Measurements from ENCODE around the gene TTYH2.
"Not testable (repeated sequence)": the region's sequence is repeated elsewhere in the genome, so short reads cannot be mapped to it uniquely, and the experiment has no call there.

Gene TTYH2

DNA sequence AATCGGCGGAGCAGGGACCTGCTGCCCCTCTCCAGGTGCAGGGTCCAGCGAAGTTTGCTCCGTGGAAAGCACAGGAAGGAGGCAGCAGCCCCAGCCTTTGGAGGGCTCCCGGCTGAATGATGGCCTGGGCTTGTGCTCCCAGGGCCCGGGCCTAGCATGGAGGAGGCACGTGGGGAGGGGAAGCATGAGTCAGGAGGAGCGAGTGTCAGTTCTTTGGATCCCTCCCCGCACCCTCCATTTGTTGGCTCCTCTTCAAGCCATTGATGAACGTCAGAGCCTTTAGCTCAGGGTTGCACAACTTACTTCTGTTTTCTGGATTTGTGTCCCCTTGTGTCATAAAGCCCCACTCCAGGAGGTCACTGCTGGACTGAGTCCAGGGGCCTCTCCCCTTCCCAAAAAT is 25.8 kb downstream of the TTYH2 start:
- DNase-seq: no peak

DNA sequence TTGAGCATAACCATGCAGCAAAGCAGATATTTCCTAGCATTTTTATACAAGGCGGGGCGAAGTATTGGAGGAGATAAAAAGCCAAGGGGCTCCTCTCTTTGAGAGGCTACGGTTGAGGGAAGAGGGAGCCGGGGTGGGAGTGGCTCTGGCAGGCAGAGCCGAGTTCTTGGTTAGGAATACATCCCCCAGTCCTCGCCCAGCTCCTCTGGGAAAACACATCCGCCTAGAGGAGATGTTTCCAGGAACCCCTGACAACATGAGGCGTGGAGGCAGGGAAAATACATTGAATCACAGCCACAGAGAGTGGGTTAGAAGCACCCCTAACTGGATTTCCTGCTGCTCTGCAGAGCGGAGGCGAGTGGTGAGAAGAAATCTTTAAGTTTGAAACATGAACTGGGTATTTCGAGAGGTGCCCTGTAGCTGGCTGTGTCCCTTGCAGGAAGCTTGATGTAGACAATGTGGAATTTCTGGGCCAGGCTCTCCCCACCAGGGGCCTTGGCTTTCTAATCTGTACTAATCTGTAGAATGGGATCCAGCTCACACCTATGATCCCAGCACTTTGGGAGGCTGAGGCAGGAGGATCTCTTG is 27.3 kb downstream of the TTYH2 start:
- DNase-seq: no peak

DNA sequence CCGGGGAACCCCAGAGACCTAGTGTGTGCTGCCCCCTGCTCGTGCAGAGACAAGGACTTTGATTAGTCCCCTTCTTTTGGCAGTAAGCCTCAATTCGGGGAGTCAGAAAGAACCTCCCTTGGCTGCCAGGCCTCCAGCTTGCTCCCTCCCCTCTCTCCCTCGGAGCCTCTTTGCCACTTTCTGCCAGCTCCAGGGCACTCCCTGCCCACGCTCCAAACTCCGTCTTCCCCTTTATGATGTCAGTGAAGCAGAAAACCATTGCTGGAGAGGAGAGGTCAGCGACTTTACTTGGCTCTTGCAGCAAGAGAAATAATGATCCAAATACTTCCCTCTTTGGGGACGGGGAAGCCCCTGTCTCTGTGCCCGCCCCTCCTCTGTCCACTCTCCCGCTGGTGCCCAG is 28.1 kb downstream of the TTYH2 start:
- DNase-seq: no peak

GRCh38 chr17:74241847-74242246 is 28.5 kb downstream of the TTYH2 start:
- no peak for DNase-seq

GRCh38 chr17:74243013-74243755 is 29.8 kb downstream of the TTYH2 start:
- no peak for DNase-seq

GRCh38 chr17:74244128-74244527 is 30.8 kb downstream of the TTYH2 start:
- DNase-seq: no peak

DNA sequence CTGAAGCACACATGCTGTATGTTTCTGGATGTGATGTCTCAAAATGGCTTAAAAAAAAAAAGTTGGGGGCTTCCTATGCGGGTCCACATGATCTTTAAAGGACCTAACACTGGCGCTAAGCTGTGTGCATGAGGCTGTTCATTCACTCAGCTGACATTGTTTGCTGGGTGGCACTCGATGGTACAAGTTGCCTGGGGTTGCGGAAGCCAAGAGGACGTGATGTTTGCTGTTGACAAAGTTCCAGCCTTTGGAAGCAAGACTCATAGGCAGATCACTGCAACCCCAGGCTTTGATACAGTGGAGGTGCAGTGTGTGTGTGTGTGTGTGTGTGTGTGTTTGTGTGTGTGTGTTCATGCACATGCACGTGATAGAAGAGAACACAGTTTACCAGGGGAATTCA is 31.2 kb downstream of the TTYH2 start:
- DNase-seq: no peak

DNA sequence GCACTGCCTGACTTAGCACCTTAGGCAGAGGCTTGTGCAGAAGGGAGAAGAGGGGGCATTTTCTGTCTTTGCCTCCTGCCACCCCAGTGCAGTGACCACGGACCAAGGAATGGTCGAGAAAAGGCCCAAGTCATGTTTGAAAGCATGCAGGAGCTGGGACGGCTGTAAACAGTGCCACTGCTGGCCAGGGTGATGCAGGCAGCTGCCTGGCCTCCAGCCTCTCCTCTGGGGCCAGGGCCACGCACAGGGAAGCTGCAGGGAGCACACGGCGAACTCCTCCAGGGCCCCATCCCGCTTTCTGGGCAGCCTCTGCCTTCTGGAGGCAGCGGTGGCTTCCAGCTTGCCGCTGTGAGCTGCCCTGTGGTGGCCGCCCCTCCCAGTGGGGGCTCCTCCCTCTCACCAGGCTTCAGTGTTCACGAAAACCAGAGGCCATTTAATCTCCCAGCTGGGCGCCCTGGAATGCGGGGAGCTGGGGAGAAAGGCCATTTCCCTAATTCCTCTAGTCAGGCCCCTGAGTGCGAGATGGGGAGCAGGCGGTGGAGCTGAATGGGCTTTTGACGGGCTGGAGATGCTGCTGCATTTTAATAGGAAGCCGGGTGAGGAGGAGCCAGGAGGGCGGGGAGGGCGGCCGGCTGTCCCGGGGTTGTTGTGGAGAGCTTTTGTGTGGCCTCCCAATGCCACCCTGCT is 31.9 kb downstream of the TTYH2 start:
- DNase-seq: no peak

DNA sequence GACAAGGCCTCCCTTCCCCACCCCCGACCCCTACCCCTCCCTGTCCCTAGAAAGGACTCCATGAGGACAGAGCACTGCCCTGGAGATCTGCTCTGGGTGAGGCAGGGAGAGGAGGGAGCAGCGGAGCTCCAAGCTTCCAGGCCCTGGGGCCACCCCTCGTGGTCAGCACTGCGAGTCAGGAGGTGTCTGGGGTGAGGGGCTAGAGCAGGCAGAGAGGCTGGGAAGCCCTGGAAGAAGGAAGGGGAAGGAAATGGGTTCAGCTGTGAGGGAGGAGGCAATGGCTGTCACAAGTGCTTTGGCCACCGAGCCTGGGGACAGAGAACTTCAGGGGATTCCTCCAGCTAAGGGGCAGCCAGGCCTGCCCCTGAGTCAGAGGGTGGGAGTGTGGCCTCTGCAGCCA is 32.5 kb downstream of the TTYH2 start:
- no peak for DNase-seq

- no peak for DNase-seq
These were observed 36.4 kb downstream of the TTYH2 start for GRCh38 chr17:74249590-74250270.

DNA sequence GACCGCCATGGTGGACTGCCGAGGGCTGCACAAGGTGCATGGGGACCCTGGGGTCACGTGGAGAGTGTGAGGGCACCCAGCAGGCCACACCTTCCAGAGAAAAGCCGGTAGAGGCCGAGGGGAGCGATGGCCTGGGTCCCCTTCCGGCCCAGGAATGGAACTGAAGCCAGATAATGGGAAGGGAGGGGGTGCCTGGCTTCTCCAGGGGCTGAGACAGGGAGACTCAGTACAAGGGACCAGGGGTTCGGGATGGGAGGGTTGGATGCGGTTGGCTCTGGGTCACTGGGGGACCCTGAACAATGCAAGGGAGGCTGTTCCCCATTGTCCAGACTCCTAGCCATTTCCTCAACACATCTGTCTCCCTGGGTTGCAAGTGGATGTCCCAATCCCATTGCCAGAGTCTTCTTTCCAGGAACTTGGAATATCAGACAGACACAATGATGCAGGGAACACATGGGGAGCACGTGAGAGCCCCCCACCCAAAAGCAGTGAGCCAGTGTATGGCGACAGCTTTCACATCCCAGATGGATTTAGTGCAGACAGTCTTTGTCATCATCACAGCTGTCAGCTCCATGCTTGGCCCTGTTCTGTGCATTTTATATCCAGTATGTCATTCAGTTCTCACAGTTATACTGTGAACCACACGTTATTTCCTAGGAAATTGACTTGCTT is 37.1 kb downstream of the TTYH2 start:
- DNase-seq: no peak

- DNase-seq: no peak
These were observed 37.7 kb downstream of the TTYH2 start for GRCh38 chr17:74251051-74251450.

DNA sequence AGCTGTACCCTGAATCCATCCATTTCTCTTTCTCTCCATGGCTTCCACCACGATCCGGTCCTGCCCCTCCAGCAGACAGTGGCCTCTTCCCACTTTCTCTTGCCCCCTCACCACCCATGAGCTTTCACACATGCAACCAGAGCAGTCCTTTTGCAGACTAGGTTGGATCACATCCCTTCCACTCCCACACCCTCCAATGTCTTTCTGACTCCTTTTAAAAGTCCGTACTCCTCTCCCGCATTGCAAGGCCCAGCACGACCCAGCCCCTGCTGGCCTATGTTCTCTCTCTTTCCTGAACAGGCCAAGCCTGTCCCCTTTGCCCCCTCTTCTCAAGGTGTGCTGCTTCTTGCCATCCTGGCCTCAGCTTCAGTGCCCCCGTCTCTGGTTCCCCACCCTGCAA is 38.2 kb downstream of the TTYH2 start:
- DNase-seq: no peak

DNA sequence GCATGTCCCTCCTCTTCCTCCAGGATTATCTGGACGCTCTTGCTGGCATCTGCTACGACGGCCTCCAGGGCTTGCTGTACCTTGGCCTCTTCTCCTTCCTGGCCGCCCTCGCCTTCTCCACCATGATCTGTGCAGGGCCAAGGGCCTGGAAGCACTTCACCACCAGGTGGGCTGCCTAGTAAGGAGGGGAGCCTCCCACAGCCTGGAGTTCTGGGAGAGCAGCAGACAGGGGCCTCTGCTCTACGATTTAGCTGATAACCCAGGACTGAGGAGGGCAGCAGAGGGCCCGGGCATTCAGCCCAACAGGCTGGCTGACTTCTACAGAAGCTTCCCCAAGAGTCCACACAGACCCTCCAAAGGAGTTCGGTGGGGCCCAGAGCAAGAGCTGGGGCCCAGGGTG is 38.8 kb downstream of the TTYH2 start:
- DNase-seq: no peak

GRCh38 chr17:74253036-74253435 is 39.7 kb downstream of the TTYH2 start:
- DNase-seq: no peak

DNA sequence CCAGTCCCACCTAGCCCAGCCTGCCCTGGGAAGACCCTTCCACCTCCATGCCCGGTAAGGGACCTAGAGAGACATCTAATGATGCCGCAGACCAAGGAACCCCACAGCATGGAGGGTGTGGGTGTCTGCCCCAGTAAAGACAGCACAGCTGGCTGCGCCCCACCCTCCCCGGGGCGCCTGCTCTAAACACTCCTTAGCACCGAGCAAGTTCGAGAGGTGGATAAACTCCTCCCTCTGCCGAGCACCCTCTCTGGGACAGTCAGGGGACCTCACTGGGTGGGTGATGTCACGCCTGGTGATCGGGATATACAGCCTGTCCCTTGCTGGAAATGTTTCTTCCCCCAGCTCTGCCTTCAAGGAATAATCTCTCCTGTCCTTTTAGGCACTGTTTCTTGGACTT is 43.9 kb downstream of the TTYH2 start:
- DNase-seq: no peak

- peak; percentile 66 for DNase-seq
These were observed 46.5 kb downstream of the TTYH2 start for GRCh38 chr17:74259667-74260524.

DNA sequence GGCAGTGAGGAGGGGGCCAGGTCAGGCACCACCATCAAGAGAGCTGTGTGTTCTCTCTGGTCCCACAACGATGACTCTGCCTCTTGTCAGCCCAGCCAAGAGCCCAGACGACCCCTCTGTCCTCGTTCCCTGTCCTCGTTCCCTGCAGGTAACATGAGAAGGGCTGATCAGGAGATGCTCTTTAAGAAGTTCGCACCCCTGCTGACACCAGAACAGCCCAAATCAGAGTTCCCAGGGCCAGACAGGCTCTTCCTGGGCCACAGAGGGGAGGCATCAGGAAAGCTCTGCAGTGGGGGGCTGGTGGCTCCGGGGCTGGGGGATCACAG is 47.1 kb downstream of the TTYH2 start:
- no peak for DNase-seq

DNA sequence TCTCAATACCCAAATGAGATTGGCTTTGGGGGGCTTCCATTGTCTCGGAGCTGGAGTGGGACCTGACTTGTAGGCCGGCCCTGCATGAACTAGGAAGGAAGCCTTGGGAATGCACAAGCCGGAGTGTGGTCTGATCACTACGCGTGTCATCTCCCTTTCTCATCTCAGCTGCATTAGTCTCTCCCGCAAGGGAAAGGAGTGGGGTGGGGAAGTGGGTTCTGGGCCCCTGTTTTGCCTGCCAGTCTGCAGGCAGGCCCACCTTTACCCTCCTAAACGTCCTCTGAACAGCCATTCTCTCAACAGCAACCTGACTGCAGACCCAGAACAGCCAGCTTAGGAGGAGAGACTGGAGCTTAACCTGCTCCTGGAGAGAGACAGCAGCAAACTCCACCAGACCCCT is 49.2 kb downstream of the TTYH2 start:
- DNase-seq: no peak

- not testable (repeated sequence) for DNase-seq
These were observed 53.7 kb downstream of the TTYH2 start for GRCh38 chr17:74267054-74267453.

DNA sequence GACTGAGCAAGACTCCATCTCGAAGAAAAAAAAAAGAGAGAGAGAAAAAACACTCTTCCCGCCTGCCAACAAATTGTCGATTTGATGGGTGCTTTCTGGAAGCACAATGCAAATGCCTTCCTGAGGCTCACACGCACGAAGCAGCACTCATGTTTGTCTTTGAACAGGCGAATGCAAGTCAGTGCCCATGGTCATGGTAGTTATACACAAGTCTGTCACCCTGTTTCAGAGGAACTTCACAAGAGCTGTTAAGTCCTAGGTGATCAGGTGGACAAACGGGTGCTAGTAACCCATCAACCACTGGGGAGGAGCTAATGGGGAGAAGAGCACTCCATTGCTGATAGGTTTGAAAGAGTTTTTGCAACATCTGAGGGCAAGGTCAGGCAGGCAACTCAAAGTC is 54.2 kb downstream of the TTYH2 start:
- DNase-seq: no peak

DNA sequence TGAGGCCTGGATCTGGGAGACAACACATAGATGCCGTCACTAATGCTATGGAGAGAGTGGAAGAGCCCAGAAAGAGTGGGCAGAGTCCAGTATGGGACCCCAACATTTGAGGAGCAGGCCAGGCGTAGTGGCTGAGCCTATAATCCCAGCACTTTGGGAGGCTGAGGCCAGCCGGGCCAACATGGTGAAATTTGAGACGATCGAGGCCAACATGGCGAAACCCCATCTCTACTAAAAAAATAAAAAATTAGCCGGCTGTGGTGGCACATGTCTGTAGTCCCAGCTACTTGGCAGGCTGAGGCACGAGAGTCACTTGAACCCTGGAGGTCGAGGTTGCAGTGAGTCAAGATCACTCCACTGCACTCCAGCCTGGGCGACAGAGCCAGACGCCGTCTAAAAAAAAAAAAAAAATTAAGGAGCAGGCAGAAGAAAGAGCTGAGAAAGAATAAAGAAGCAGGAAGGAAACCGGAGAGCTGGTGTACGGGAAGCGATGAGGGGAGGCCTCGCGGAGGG is 54.7 kb downstream of the TTYH2 start:
- DNase-seq: no peak

Measured in NCI-H2171 (cell line).